Osteocyte (in vitro differentiated cells): ENCODE data around the gene EDAR. TPM values are rescaled to one million over a fixed set of nuclear protein-coding genes. Genes with fewer than 3 reads are reported as not detected.

Source experiments
- DNase-seq: peaks from one replicate; pipeline ENCODE4 v3.0.0; 2021; ENCODE audit warnings: mixed read lengths; ENCODE audit not compliant: unreplicated experiment; ENCODE audit errors: extremely low spot score
- H3K27ac Mint-ChIP-seq: one replicate; pipeline ENCODE4 v1.8.0; 2021; ENCODE audit warnings: mild to moderate bottlenecking, mixed read lengths; ENCODE audit not compliant: unreplicated experiment
- H3K27me3 Mint-ChIP-seq: one replicate; pipeline ENCODE4 v1.8.0; 2021; ENCODE audit warnings: mixed read lengths; ENCODE audit not compliant: unreplicated experiment
- H3K36me3 Mint-ChIP-seq: one replicate; pipeline ENCODE4 v1.8.0; 2021; ENCODE audit warnings: mixed read lengths; ENCODE audit not compliant: unreplicated experiment
- H3K4me1 Mint-ChIP-seq: one replicate; pipeline ENCODE4 v1.8.0; 2021; ENCODE audit warnings: mixed read lengths; ENCODE audit not compliant: unreplicated experiment
- H3K4me3 Mint-ChIP-seq: one replicate; pipeline ENCODE4 v1.8.0; 2021; ENCODE audit warnings: mild to moderate bottlenecking, moderate library complexity, mixed read lengths; ENCODE audit not compliant: unreplicated experiment
- H3K9me3 Mint-ChIP-seq: one replicate; pipeline ENCODE4 v1.8.0; 2021; ENCODE audit warnings: mixed read lengths; ENCODE audit not compliant: unreplicated experiment
- CTCF ChIP-seq: fragments of 200-600 bp; sonication (generic); IDR thresholded peaks from 2 replicates; pipeline ENCODE4 v1.5.0; 2021; ENCODE audit warnings: antibody characterized with exemption, mild to moderate bottlenecking, moderate library complexity
- total RNA-seq: library from RNA; stranded (reverse); gene quantifications from 2 replicates; pipeline ENCODE4 v1.2.1, GENCODE V29; 2021

EDAR gene
- total RNA-seq, 1 donor from 2014 or later, result not detected

GRCh38 chr2:109030870-109031475, 42.0 kb upstream of the EDAR start:
- H3K4me3 Mint-ChIP-seq, result peak overlapping the region; percentile 71
- H3K27me3 Mint-ChIP-seq, result peaks cover 20% of the 10 kb centered on the region
- no peak for TF ChIP-seq CTCF

GRCh38 chr2:109029490-109030201, 40.6 kb upstream of the EDAR start:
- Mint-ChIP-seq H3K4me3 (no peak overlapping the region), H3K27me3 (peaks cover 24% of the 10 kb centered on the region), H3K4me1 (peaks cover 9% of the 10 kb centered on the region), H3K9me3 (no peaks in the 10 kb centered on the region), H3K27ac (no peak overlapping the region), H3K36me3 (no peaks in the 10 kb centered on the region)
- no peak for TF ChIP-seq CTCF
- DNase-seq, result no peak

More at GRCh38 chr2:109030870-109031475, 42.0 kb upstream of the EDAR start:
- no peaks in the 10 kb centered on the region for H3K9me3 Mint-ChIP-seq
- no peak for DNase-seq
- no peaks in the 10 kb centered on the region for H3K36me3 Mint-ChIP-seq
- no peak overlapping the region for H3K27ac Mint-ChIP-seq
- H3K4me1 Mint-ChIP-seq, result peaks cover 9% of the 10 kb centered on the region

DNA sequence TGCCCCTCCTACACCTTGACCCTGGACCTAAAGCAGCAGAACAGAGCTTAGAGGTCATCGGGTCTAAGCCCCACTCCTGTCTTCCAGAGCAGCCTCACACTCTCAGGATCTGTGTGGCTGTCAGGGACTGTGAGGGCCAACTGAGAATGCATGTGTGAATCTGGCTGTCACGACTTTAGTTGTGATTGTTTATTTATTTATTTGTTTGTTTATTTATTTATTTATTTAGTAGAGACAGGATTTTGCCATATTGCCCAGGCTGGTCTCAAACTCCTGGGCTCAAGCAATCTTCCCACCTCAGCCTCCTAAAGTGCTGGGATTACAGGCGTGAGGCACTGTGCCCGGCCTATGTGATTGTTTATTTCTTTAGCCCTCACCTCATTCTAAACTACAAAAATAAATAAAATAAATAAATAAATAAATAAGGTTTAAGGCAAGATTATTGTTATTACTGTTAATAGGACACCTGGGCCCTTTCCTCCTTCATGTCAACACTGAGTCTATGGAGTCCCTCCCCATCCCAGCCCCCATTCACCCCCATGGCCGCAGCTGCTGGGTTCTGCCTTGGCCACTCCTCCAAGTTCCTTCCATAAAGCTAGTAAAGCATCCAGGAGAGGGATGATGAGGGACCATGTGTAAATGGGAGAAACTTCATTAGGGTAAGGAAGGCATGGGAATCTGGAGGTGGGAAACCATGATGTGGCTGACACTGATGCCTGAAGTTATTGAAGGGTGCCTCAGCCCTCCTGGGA, 39.9 kb upstream of the EDAR start:
- Mint-ChIP-seq H3K27ac (no peak overlapping the region), H3K4me3 (no peak overlapping the region), H3K36me3 (no peaks in the 10 kb centered on the region), H3K9me3 (no peaks in the 10 kb centered on the region), H3K27me3 (peaks cover 29% of the 10 kb centered on the region), H3K4me1 (peaks cover 9% of the 10 kb centered on the region)
- TF ChIP-seq CTCF, result no peak
- no peak for DNase-seq

GRCh38 chr2:109028277-109028676, 39.3 kb upstream of the EDAR start:
- no peaks in the 10 kb centered on the region for H3K9me3 Mint-ChIP-seq
- no peak for DNase-seq
- H3K27me3 Mint-ChIP-seq, result peaks cover 27% of the 10 kb centered on the region
- TF ChIP-seq CTCF, result no peak
- no peak overlapping the region for H3K4me3 Mint-ChIP-seq
- no peaks in the 10 kb centered on the region for H3K36me3 Mint-ChIP-seq
- no peak overlapping the region for H3K27ac Mint-ChIP-seq
- H3K4me1 Mint-ChIP-seq, result peaks cover 9% of the 10 kb centered on the region

DNA sequence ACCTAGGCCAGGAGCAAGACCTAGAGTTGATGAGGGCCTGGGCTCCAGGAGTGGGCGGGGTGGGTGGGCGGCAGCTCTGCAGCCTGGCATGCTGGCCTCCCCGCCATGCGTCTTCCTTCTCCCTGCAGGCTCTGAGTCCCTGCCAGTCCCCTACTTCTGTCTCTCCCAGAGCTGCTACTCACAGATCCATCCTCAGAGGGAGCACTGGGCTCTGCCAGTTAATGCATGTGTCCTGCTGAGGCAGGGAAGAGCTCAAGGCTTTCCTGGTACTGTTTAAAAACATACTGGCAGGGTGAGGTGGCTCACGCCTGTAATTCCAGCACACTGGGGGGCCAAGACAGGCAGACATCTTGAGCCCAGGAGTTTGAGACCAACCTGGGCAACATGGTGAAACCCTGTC, 38.7 kb upstream of the EDAR start:
- no peaks in the 10 kb centered on the region for H3K36me3 Mint-ChIP-seq
- peaks cover 29% of the 10 kb centered on the region for H3K27me3 Mint-ChIP-seq
- H3K27ac Mint-ChIP-seq, result no peak overlapping the region
- no peak for TF ChIP-seq CTCF
- H3K9me3 Mint-ChIP-seq, result no peaks in the 10 kb centered on the region
- no peak for DNase-seq
- H3K4me1 Mint-ChIP-seq, result peaks cover 9% of the 10 kb centered on the region
- H3K4me3 Mint-ChIP-seq, result no peak overlapping the region
